Transverse colon (tissue), 4 donors: ENCODE measurements around the gene UBLCP1.

Source experiments
- CTCF ChIP-seq, 5 experiments: fragments of 200-600 bp in 3 of 5; fragments of 450-650 bp in 2 of 5; sonication (generic) in 3 of 5; IDR thresholded peaks; 1 replicate in 2 of 5; 2 replicates in 3 of 5; pipeline ENCODE4 v1.5.1; 2016 to 2017; ENCODE audit warnings: antibody characterized with exemption in 5 of 5, inconsistent platforms in 3 of 5, mild to moderate bottlenecking in 2 of 5, moderate library complexity in 1 of 5
- EP300 ChIP-seq: sonication (generic); formaldehyde crosslinking; IDR thresholded peaks from one replicate; pipeline ENCODE4 v1.6.1; 2017; ENCODE audit warnings: antibody characterized with exemption, low read depth
- POLR2A ChIP-seq: fragments of 450-650 bp; IDR thresholded peaks from one replicate; pipeline ENCODE4 v1.6.1; 2016; ENCODE audit warnings: antibody characterized with exemption, mild to moderate bottlenecking, moderate library complexity
- POLR2AphosphoS5 ChIP-seq, 3 donors: sonication (generic); formaldehyde crosslinking; IDR thresholded peaks; one replicate each; pipeline ENCODE4 v1.6.1; 2016; ENCODE audit warnings: antibody characterized with exemption in 3 of 3

DNA sequence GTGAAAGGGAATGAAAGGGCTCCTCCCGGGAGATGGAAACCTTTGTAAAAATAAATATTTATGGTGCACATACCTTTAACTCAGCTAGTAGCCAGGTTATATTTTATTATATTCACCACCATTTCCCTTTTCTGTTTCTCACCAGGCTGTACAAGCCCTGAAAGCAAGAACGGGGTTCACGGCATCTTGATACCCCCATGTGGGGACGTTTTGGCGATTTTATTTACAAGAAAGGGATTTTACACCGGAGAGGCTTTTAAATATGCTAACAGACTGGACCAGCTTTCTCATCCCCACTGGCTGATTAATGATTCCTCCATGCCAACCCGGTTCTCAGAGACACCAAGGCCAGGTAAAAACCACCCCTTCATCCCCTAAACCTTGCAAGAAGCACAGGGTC lies 48.0 kb downstream of the UBLCP1 start:
- TF ChIP-seq CTCF (IDR thresholded peaks at IDR 0.05) (no peak), POLR2AphosphoS5 (IDR thresholded peaks at IDR 0.05) (no peak), POLR2A (no peak), EP300 (no peak)
